Measurements from ENCODE around the gene DNASE1.

GRCh38 chr16:3637371-3637923 lies 17.0 kb upstream of the DNASE1 start:
- TF ChIP-seq EP300 (IDR thresholded peaks at IDR 0.05) (no peak), CTCF (IDR thresholded peaks at IDR 0.05) (no peak), POLR2AphosphoS5 (IDR thresholded peaks at IDR 0.05) (no peak), POLR2A (IDR thresholded peaks at IDR 0.05) (no peak)

Measured in stomach (tissue), 4 donors.